GM19238 (cell line): Measurements from ENCODE around the gene DUXA.

Experiments used
- DNase-seq: peaks from one replicate; pipeline ENCODE4 v3.0.0; 2011; ENCODE audit warnings: low spot score; ENCODE audit not compliant: insufficient read length

The DUXA gene

DNA sequence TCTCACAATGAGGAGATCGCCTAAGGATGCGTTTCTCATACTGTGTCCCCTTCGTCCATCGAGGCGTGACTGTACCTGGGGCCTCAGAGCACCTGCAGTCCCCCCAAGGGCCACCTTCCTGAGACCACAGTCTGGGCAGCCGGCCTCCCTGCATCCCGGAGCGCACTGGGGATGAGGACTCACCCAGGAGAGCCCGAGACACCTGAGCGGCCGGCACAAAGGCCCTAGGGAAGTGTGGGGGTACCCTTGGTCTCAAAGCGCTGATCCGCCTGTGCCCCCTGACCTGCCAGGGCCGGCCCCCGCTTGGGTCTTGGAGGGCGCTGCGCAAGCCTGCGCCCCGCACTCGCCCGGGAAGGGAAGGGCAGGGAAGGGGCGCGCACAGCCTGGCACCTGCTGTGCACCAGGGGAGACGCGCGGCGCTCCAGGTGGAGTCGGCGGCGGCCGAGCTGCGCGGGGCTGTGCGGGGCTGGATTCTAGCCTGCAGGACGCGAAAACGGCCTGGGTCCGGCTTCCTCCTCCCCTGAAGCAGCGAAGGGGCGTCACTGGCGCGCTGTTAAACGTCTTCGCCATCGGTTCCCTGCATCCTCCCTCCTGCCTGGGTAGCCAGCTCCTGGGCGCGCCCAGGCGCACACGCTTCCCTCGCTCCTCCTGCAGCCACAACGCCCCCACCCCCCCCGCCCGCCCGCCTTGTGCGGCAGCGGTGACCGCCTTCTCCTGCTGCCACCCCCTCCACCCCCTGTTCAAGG is 61.1 kb downstream of the DUXA start:
- no peak for DNase-seq
